ENCODE measurements around the gene PHLDA3.

GRCh38 chr1:201459775-201460174 lies 9.2 kb downstream of the PHLDA3 start:
- TF ChIP-seq CTCF (IDR thresholded peaks at IDR 0.05; ENCODE audit: low read depth, low read length, poor library complexity, severe bottlenecking) (no peak), EZH2phosphoT487 (IDR thresholded peaks at IDR 0.05; ENCODE audit: borderline replicate concordance, low read length) (no peak)

Measured in DOHH2 (cell line).